ENCODE data around the gene EIF5A. TPM values are rescaled to one million over a fixed set of nuclear protein-coding genes. Genes with fewer than 3 reads are reported as not detected.

EIF5A gene
- total and polyA plus RNA-seq, 2 of the 8 experiments (the other 6 are each of a cell fraction or from before 2014, with no cell fraction given) = 717 to 1,172 TPM

DNA sequence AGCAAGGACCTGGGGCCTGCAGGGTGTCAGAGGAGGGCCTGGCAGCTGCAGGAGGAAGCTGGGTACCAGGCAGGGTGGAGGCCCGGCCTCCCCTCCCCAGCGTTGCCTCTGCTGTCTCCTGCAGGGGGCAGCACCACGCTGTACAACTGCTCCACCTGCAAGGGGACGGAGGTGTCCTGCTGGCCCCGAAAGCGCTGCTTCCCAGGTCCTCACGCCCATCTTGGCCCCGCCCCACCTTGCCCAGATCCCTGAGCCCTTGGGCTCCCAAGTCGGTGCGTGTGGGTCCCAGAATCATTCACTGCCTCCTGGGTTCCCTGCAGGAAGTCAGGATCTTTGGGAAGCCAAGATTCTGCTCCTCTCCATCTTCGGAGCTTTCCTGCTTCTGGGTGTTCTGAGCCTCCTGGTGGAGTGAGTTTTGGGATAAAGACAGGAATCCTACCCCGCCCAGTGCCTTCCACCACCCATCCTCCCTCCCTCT lies 48.7 kb downstream of the EIF5A start (continued):
- TF ChIP-seq CHD1 (IDR thresholded peaks at IDR 0.05; ENCODE audit: low read depth, low read length) = no peak
- TF ChIP-seq, protein P1, sequence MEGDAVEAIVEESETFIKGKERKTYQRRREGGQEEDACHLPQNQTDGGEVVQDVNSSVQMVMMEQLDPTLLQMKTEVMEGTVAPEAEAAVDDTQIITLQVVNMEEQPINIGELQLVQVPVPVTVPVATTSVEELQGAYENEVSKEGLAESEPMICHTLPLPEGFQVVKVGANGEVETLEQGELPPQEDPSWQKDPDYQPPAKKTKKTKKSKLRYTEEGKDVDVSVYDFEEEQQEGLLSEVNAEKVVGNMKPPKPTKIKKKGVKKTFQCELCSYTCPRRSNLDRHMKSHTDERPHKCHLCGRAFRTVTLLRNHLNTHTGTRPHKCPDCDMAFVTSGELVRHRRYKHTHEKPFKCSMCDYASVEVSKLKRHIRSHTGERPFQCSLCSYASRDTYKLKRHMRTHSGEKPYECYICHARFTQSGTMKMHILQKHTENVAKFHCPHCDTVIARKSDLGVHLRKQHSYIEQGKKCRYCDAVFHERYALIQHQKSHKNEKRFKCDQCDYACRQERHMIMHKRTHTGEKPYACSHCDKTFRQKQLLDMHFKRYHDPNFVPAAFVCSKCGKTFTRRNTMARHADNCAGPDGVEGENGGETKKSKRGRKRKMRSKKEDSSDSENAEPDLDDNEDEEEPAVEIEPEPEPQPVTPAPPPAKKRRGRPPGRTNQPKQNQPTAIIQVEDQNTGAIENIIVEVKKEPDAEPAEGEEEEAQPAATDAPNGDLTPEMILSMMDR (IDR thresholded peaks at IDR 0.05; ENCODE audit: control extremely low read depth in 1 of 3, insufficient read depth in 1 of 3, low read depth in 1 of 3, low read length in 3 of 3) = peak; percentile 94 to 99 (median 99)
- TF ChIP-seq RAD21 (IDR thresholded peaks at IDR 0.05 in 1 of 2, conservative IDR thresholded peaks at IDR 0.05 in 1 of 2; ENCODE audit: low read depth in 2 of 2, low read length in 2 of 2) = peak; percentile 93 to 97
- peak; percentile 59; the same call in 1 of the 2 replicates for TF ChIP-seq CREB1 (IDR thresholded peaks at IDR 0.05)
- TF ChIP-seq JUN (IDR thresholded peaks at IDR 0.05; ENCODE audit: low read depth, low read length) = no peak
- 0 out of 2 replicates have a peak, but pooled peaks have one; percentile 44 for TF ChIP-seq TEAD4 (IDR thresholded peaks at IDR 0.05; ENCODE audit: low read depth, low read length)
- no peak for TF ChIP-seq CTBP2 (IDR thresholded peaks at IDR 0.05; ENCODE audit: borderline replicate concordance, insufficient read depth, insufficient read length, low read length)
- TF ChIP-seq RBBP5 (IDR thresholded peaks at IDR 0.05; ENCODE audit: borderline replicate concordance, low read depth, low read length) = no peak
- TF ChIP-seq TCF12 (IDR thresholded peaks at IDR 0.05; ENCODE audit: low read depth, low read length) = peak; percentile 67; the same call in 1 of the 2 replicates
- TF ChIP-seq EZH2 (IDR thresholded peaks at IDR 0.05; ENCODE audit: low read depth, low read length, severe bottlenecking) = no peak
- TF ChIP-seq, protein P2, sequence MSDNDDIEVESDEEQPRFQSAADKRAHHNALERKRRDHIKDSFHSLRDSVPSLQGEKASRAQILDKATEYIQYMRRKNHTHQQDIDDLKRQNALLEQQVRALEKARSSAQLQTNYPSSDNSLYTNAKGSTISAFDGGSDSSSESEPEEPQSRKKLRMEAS (IDR thresholded peaks at IDR 0.05) = peak; percentile 79; the same call in 1 of the 2 replicates
- no peak for TF ChIP-seq FOSL1 (IDR thresholded peaks at IDR 0.05; ENCODE audit: insufficient read depth, low read depth, low read length)
- TF ChIP-seq POLR2AphosphoS5 (IDR thresholded peaks at IDR 0.05; ENCODE audit: low read depth, low read length) = peak; percentile 44; the same call in 1 of the 2 replicates

Measured in H1 (cell line).